ENCODE measurements around the gene GABRB1.

The GABRB1 gene

GRCh38 chr4:47383829-47384427 lies 352.6 kb downstream of the GABRB1 start:
- no peak for DNase-seq (ENCODE audit: low read depth in 2 of 2)

- no peak for DNase-seq (ENCODE audit: low read depth in 2 of 2)
Measured at GRCh38 chr4:47386146-47386545, 354.8 kb downstream of the GABRB1 start.

- DNase-seq (ENCODE audit: low read depth in 2 of 2), result no peak
Measured at GRCh38 chr4:47386561-47387235, 355.3 kb downstream of the GABRB1 start.

- DNase-seq (ENCODE audit: low read depth in 2 of 2), result no peak
Measured at GRCh38 chr4:47390428-47391125, 359.2 kb downstream of the GABRB1 start.

- no peak for DNase-seq (ENCODE audit: low read depth in 2 of 2)
Measured at GRCh38 chr4:47391256-47391655, 359.9 kb downstream of the GABRB1 start.

GRCh38 chr4:47406408-47406807 lies 375.0 kb downstream of the GABRB1 start:
- DNase-seq (ENCODE audit: low read depth in 2 of 2), result no peak

DNA sequence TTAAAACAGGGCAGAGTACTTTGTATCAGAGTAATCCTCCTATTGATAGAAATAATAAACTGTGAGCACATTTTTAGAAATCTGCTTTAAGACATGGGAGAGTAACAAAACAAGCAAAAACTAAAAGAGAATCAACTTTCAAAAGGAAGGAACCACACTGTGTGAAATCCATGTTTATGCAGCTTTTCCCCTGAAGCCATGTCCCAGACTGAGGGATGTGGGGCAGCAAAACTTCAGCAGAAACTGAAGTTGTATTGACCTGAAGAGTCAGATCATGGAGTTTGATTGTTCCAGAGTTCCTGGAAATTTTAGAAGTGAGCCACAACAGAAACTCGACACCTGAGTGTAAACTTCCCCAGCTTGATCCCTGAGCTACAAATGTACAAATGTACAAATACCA lies 378.9 kb downstream of the GABRB1 start:
- no peak for DNase-seq (ENCODE audit: low read depth in 2 of 2)

GRCh38 chr4:47413521-47413920 lies 382.2 kb downstream of the GABRB1 start:
- DNase-seq (ENCODE audit: low read depth in 2 of 2), result no peak

DNA sequence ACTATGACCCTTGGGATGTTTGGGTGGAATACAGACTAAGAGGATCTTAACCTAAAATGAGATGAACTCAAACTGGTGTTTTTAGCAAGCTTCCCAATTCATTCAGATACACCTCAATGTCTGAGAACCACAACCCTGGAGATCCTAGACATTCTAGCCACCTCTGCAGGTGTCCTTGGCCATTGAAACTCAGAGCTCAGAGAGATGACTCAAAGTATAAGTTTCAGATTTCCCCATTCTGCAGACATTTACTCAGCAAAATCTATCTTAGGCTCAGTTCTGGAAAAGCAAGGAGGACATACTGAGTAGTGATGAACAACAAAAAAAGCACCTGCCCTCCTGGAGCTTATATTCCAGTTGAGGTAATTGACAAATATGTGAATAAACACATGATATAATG lies 384.4 kb downstream of the GABRB1 start:
- DNase-seq (ENCODE audit: low read depth in 2 of 2), result no peak

DNA sequence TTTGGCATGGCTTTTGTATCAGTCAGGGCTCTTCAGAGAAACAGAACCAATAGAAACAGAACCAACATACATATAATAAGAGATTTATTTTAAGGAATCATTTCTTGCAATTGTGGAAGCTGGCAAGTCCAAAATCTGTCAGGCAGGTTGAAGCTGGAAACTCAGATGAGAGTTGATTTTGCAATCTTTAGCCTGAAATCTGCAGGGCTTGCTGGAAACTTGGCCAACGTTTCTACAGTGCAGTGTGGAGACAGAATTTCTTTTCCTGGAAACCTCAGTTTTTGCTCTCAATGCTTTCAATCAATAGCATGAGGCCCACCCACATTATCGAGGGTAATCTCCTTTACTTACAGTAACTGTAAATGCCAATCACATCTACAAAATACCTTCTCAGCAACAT lies 386.8 kb downstream of the GABRB1 start:
- DNase-seq (ENCODE audit: low read depth in 2 of 2), result no peak

DNA sequence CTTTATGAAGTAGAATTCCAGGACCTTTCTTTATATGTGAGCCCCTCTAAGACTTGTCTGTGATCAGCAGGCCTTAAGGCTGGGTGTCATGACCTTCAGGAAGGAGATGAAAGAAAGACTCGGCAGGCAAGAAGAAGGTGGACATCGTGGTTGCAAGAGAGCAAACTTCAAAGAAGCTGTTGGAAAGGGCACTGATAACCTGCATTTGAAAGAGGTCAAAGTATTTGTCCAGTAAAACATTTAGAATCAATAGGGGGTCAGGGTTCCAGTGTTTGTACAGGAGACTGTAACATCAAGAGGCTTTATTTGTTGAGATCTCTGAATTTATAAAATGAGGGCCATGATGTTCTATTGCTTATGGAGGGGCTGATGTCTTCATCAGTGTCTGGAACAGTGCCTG lies 387.9 kb downstream of the GABRB1 start:
- no peak for DNase-seq (ENCODE audit: low read depth in 2 of 2)

GRCh38 chr4:47425628-47426027 lies 394.3 kb downstream of the GABRB1 start:
- no peak for DNase-seq (ENCODE audit: low read depth in 2 of 2)

DNA sequence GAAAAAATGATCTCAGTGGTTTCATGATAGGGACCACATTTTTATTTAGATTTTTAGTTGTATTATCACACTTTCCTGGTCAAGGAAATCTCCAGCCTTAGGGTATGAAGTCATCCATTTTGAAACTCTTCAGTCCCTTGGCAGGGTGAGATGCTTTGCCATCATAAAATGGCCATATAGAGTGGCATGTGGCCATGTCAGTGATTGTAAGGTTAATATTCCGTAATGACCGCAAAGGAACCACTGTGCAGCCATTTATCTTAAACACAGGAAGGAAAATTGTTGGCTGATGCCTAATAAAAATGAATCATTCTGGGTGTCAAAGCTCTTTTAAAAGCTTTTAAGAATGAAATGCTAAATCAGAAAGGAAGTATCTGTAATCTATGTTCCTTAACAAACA lies 396.6 kb downstream of the GABRB1 start:
- no peak for DNase-seq (ENCODE audit: low read depth in 2 of 2)

DNA sequence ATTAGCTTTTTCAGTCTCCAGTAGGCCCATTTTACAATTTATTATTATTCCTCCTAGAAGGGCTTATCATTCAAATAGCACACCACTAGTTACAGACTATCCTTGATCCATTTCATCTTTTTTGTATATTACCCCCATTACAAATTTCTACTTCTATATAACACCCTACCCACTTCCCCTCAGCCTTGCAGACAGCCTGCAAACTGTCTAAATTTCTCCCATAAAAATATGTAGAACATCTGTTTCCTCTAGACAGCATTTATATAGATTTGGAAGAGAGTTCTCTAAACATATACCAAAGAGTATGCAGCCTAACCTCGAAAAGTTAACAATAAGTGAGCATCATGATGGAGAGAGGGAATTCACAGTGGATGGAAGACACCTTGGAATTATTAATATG lies 401.4 kb downstream of the GABRB1 start:
- no peak for DNase-seq (ENCODE audit: low read depth in 2 of 2)

- no peak for DNase-seq (ENCODE audit: low read depth in 2 of 2)
Measured at GRCh38 chr4:47434931-47435330, 403.6 kb downstream of the GABRB1 start.

GRCh38 chr4:47442980-47443379 lies 411.6 kb downstream of the GABRB1 start:
- no peak for DNase-seq (ENCODE audit: low read depth in 2 of 2)

GRCh38 chr4:47444031-47444430 lies 412.7 kb downstream of the GABRB1 start:
- no peak for DNase-seq (ENCODE audit: low read depth in 2 of 2)

DNA sequence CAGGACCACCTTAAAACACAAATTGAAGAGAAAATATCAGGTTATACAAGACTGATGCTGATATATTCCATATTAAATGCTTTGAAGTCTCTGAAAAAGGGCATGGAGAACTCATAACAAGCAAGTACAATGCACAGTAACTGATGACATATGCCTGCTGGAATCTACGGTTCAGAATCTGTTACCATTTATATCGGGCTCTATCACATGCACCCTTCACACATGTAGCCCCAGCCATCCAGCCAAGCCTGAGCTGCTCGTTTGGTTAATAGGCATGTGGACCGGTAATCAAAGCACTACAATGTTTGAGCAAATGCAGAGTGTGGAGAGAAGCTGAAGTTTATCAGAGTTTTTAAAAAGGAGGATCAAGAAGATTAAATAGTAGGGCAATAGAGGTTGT lies 420.3 kb downstream of the GABRB1 start:
- no peak for DNase-seq (ENCODE audit: low read depth in 2 of 2)

GRCh38 chr4:47462799-47463234 lies 431.4 kb downstream of the GABRB1 start:
- no peak for DNase-seq (ENCODE audit: low read depth in 2 of 2)

DNA sequence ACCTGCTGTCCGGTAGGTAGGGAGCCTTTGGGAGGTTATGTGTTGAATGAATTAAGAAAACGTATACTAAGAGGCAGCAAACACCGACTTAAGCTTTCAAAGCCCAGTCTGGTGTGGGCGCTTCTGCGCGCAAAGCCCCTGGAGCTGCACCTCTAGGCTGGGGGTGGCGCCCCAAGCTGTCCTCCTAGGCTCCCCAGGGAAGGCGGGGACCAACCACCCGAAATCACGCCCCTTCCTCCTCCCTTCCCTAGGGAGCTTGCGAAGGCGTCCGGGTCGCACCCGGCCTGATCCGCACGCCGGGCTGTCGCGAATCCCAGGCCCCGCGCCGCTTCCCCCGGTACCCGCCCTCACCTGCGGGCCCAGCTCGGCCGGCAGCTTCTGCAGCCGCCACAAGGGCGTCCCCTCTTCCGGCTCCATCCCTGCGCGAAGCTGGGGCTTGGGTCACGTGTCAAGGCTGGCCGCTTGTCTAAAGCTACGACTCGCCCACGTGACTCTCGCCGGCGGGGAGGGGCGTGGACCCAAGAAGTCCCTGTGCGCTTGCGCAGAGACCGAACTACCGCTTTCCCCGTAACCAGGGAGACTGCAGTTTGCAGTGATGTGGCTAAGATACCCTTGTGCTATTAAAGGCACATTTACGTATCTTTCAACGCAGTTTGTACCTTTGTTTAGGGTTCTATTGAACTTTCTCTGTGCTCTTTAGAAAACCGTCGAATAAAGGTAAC lies 432.0 kb downstream of the GABRB1 start, which contains the start of gene COMMD8:
COMMD8 (minus strand) TSS at position 468 of the 722 bp plus-strand sequence; CDS start at position 417, 51 bp downstream.
- peak; percentile 93 to 96 for DNase-seq (ENCODE audit: low read depth in 2 of 2)

GRCh38 chr4:47465004-47465403 lies 433.6 kb downstream of the GABRB1 start:
- no peak for DNase-seq (ENCODE audit: low read depth in 2 of 2)

DNA sequence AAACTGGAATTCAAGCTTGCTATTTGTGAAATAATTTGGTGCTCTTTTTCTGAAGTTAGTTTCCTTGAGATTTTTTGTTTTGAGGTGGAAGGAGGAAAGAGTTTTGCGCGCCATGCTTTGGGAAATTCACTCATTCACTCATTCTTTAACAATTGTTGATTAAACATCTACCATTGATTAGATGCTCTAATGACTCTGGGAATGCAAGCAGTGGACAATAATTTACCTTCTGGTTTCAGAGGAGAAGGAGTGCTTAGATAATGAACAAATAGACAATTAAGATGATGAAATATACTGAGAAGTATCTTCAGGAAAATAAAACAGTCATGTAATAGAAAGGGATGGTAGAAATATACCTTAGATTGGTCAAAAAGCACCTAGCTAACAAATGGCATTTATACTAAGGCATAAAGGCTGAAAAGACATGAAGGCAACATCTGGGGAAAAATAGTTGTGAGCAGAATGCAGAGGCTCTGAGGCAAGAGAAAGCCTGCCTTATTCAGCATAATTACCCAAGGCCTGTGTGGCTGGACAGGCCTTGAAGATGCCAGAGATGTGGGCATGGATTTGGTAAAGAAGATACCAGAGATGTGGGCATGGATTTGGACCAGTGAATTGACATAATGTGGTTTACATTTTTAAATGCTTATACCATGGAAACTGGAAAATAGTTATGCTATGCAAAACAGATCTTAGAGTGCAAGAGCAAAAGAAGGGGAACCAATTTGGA lies 434.9 kb downstream of the GABRB1 start:
- DNase-seq (ENCODE audit: low read depth in 2 of 2), result no peak
